AG04450 (cell line): ENCODE measurements around the gene IDI2. TPM values are rescaled to one million over a fixed set of nuclear protein-coding genes. Genes with fewer than 3 reads are reported as not detected.
"Not testable (repeated sequence)": the region's sequence is repeated elsewhere in the genome, so short reads cannot be mapped to it uniquely, and the experiment has no call there.

ENCODE experiments used
- CTCF ChIA-PET: fragments of 300-600, 350-600 bp; formaldehyde crosslinking; extraction: SDS; loops from one replicate; lab custom pipeline; 2022; ENCODE audit warnings: antibody characterized with exemption, inconsistent platforms; lab: Charles Lee
- POLR2A ChIA-PET: fragments of 350-600 bp; formaldehyde crosslinking; extraction: SDS; loops from one replicate; lab custom pipeline; 2021; ENCODE audit warnings: antibody characterized with exemption, inconsistent platforms; lab: Yijun Ruan, JAX
- DNase-seq: peaks from one replicate; pipeline ENCODE4 v3.0.0-alpha.2; 2011; ENCODE audit warnings: low read depth, low spot score
- H3K27ac ChIP-seq: one replicate; pipeline ENCODE4 v1.5.1; 2012; ENCODE audit warnings: low read depth, low read length, control low read depth
- H3K27me3 ChIP-seq: one replicate; pipeline ENCODE4 v1.6.0; 2012; ENCODE audit warnings: low read length; ENCODE audit not compliant: control insufficient read depth, insufficient read depth
- H3K4me3 ChIP-seq: 2 replicates; pipeline ENCODE4 v1.5.1; 2011; ENCODE audit warnings: mild to moderate bottlenecking, low read depth, low read length, control low read depth
- H3K9me3 ChIP-seq: 2 replicates; pipeline ENCODE4 v1.5.1; 2012; ENCODE audit warnings: low read length; ENCODE audit not compliant: control insufficient read depth, insufficient read depth
- CTCF ChIP-seq: IDR thresholded peaks from 2 replicates; pipeline ENCODE4 v1.5.1; 2011; ENCODE audit warnings: low read depth, low read length, control low read depth, inconsistent platforms
- polyA plus RNA-seq: library from polyadenylated mRNA; depleted of rRNA; stranded (reverse); fragments of >200 nt; gene quantifications from 2 replicates; pipeline ENCODE4 v1.2.3, GENCODE V29; 2011

IDI2 gene
- polyA plus RNA-seq, 1 experiment = not detected

DNA sequence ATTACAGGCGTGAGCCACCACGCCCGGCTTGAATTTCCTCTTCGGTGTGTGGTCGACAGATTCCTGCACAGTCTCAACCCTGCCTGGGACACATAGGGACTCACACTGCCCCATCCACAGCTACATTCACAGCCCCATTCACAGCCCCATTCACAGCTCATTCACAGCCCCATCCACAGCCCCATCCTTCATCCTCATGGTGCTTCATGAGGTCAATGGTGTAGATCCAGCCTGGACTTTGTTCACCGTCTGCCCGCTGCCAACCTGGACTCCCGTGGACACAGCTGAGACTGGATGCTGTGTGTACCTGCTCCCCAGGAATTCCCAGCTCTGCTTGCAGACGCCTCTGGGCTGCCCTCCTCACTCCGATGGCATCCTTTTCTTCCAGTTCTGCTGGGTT, 5.2 kb downstream of the IDI2 start:
- POLR2A ChIA-PET = no interaction called here

GRCh38 chr10:1019362-1019761, 6.3 kb downstream of the IDI2 start:
- POLR2A ChIA-PET = no interaction called here
- no peaks in the 10 kb centered on the region for H3K27me3 ChIP-seq
- H3K27ac ChIP-seq = no peak overlapping the region
- no peak for TF ChIP-seq CTCF
- H3K4me3 ChIP-seq = no peak overlapping the region
- no peaks in the 10 kb centered on the region; the same call in 1 of the 2 replicates for H3K9me3 ChIP-seq
- no peak for DNase-seq
- CTCF ChIA-PET = no interaction called here

More for the DNA sequence above, 5.2 kb downstream of the IDI2 start:
- no peak overlapping the region for H3K27ac ChIP-seq
- no peak for TF ChIP-seq CTCF
- no peak for DNase-seq
- no peaks in the 10 kb centered on the region; the same call in 1 of the 2 replicates for H3K9me3 ChIP-seq
- no peak overlapping the region for H3K4me3 ChIP-seq
- CTCF ChIA-PET = no interaction called here
- H3K27me3 ChIP-seq = no peaks in the 10 kb centered on the region

- no peak for DNase-seq
- POLR2A ChIA-PET = interaction anchor here (1.2 kb wide), 1 partner anchor 11 kb away, joined by 3 read pairs; no protein-coding TSS in a partner anchor
- CTCF ChIA-PET = no interaction called here
- TF ChIP-seq CTCF = no peak
- H3K27me3 ChIP-seq = no peaks in the 10 kb centered on the region
- no peaks in the 10 kb centered on the region; the same call in 1 of the 2 replicates for H3K9me3 ChIP-seq
- H3K27ac ChIP-seq = no peak overlapping the region
- H3K4me3 ChIP-seq = no peak overlapping the region
These were observed 10.0 kb downstream of the IDI2 start for GRCh38 chr10:1015688-1016087.

DNA sequence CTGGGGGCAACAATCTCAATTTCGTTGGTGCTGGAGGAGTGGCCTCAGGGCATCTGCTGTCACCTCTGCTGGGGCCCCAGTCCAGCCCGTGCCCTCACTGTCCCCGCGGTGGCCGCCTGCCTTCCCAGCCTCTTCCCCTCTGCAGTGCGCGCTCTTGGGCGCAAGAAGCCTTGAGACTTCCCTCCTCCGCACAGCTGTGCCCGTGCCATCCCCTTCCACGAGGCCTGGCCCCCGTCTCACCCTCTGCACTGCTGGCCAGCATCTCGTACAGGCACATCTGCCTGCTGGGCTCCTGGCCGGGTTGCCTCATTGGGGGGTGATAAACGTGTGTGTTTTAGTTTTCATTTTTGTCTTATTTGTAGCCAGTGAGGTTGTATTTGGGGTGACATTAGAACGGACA, 14.0 kb downstream of the IDI2 start:
- POLR2A ChIA-PET = no interaction called here
- DNase-seq = no peak
- TF ChIP-seq CTCF = no peak
- CTCF ChIA-PET = no interaction called here
- H3K9me3 ChIP-seq = no peaks in the 10 kb centered on the region; the same call in 1 of the 2 replicates
- H3K27ac ChIP-seq = no peak overlapping the region
- H3K4me3 ChIP-seq = no peak overlapping the region
- H3K27me3 ChIP-seq = no peaks in the 10 kb centered on the region

DNA sequence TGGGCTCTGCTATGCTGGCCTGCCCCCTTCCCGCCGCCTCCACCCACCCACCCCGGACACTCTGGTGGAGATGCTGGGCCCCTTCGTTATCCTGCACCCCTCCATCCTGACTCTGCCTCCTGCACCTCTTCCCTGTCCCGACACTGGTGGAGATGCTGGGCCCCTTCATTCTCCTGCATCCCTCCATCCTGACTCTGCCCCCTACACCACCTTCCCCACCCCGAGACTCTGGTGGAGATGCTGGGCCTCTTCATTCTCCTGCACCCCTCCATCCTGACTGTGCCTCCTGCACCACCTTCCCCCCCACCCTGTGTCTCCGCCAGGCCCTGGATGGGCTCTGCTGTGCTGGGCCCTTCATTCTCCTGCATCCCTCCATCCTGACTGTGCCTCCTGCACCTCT, 15.0 kb downstream of the IDI2 start:
- H3K4me3 ChIP-seq = no peak overlapping the region
- POLR2A ChIA-PET = no interaction called here
- DNase-seq = no peak
- H3K27ac ChIP-seq = no peak overlapping the region
- TF ChIP-seq CTCF = no peak
- H3K27me3 ChIP-seq = no peaks in the 10 kb centered on the region
- no peaks in the 10 kb centered on the region; the same call in 1 of the 2 replicates for H3K9me3 ChIP-seq
- CTCF ChIA-PET = no interaction called here

DNA sequence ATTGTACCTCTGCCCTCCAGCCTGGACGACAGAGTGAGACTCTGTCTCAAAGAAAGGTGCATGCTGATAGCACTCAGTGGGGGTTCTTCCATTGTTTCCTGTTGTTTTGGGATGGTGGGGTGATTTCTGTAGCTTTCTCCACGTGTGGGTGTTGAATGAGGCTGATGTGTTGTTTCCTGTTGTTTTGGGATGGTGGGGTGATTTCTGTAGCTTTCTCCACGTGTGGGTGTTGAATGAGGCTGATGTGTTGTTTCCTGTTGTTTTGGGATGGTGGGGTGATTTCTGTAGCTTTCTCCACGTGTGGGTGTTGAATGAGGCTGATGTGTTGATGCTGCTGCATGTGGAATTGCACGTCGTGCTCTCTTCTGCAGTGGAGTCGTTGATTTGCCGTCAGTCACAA, 15.7 kb downstream of the IDI2 start:
- CTCF ChIA-PET, H3K27ac ChIP-seq, DNase-seq, H3K9me3 ChIP-seq, H3K4me3 ChIP-seq, POLR2A ChIA-PET, H3K27me3 ChIP-seq: not testable (repeated sequence)
